Mesendoderm (in vitro differentiated cells): ENCODE results near the gene APLF.
"Not testable (repeated sequence)": the region's sequence is repeated elsewhere in the genome, so short reads cannot be mapped to it uniquely, and the experiment has no call there.

Experiments used
- DNase-seq: peaks from one replicate; pipeline ENCODE4 v3.0.0; 2013
- H2AK5ac ChIP-seq: 2 replicates; pipeline ENCODE4 v1.6.1; 2013; ENCODE audit warnings: low read length, inconsistent platforms
- H2BK120ac ChIP-seq: 2 replicates; pipeline ENCODE4 v1.6.1; 2013; ENCODE audit warnings: low read depth, mild to moderate bottlenecking, low read length, moderate library complexity, mixed read lengths
- H2BK15ac ChIP-seq: replicated peaks from 2 replicates; pipeline ENCODE4 v1.6.1; 2013; ENCODE audit warnings: low read depth, mild to moderate bottlenecking, moderate library complexity
- H2BK5ac ChIP-seq: 2 replicates; pipeline ENCODE4 v1.6.1; 2013; ENCODE audit warnings: low read length, inconsistent platforms
- H3K18ac ChIP-seq: 2 replicates; pipeline ENCODE4 v1.6.1; 2013; ENCODE audit warnings: mild to moderate bottlenecking, low read length, mixed read lengths
- H3K23ac ChIP-seq: one replicate; pipeline ENCODE4 v1.6.1; 2013; ENCODE audit warnings: low read length
- H3K27ac ChIP-seq: 2 replicates; pipeline ENCODE4 v1.5.1; 2013; ENCODE audit warnings: low read depth, mild to moderate bottlenecking, inconsistent platforms, low read length, moderate library complexity
- H3K27me3 ChIP-seq: 2 replicates; pipeline ENCODE4 v1.6.1; 2013; ENCODE audit warnings: low read length, control low read depth, mild to moderate bottlenecking, inconsistent platforms; ENCODE audit not compliant: insufficient read depth, poor library complexity
- H3K36me3 ChIP-seq: 2 replicates; pipeline ENCODE4 v1.6.1; 2013; ENCODE audit warnings: low read length, inconsistent platforms; ENCODE audit not compliant: control insufficient read depth, insufficient read depth
- H3K4ac ChIP-seq: one replicate; pipeline ENCODE4 v1.6.1; 2013; ENCODE audit warnings: low read depth, mild to moderate bottlenecking, low read length, moderate library complexity
- H3K4me1 ChIP-seq: 2 replicates; pipeline ENCODE4 v1.6.1; 2013; ENCODE audit warnings: low read depth, low read length, inconsistent platforms; ENCODE audit not compliant: control insufficient read depth
- H3K4me2 ChIP-seq: 2 replicates; pipeline ENCODE4 v1.6.1; 2013; ENCODE audit warnings: low read length
- H3K4me3 ChIP-seq: 2 replicates; pipeline ENCODE4 v1.5.1; 2013; ENCODE audit warnings: mild to moderate bottlenecking, low read length
- H3K56ac ChIP-seq: one replicate; pipeline ENCODE4 v1.6.1; 2013; ENCODE audit warnings: low read length
- H3K79me1 ChIP-seq: 2 replicates; pipeline ENCODE4 v1.6.1; 2013; ENCODE audit warnings: low read length, inconsistent platforms
- H3K79me2 ChIP-seq: 2 replicates; pipeline ENCODE4 v1.6.1; 2013; ENCODE audit warnings: mild to moderate bottlenecking, low read length; ENCODE audit not compliant: control insufficient read depth, insufficient read depth
- H3K9ac ChIP-seq: 2 replicates; pipeline ENCODE4 v1.6.1; 2013; ENCODE audit warnings: low read length, inconsistent platforms
- H4K5ac ChIP-seq: one replicate; pipeline ENCODE4 v1.6.1; 2013; ENCODE audit warnings: low read length
- H4K8ac ChIP-seq: one replicate; pipeline ENCODE4 v1.6.1; 2013; ENCODE audit warnings: low read depth, mild to moderate bottlenecking, control low read depth, low read length, moderate library complexity
- WGBS: extraction: QIAGEN DNeasy Blood & Tissue Kit; methylation state at CpG from one replicate; pipeline ENCODE4 v1.1.7; 2013; ENCODE audit warnings: low lambda C conversion rate, missing lambda C conversion rate; ENCODE audit not compliant: insufficient coverage; ENCODE audit errors: extremely low coverage; 5-methylcytosine and 5-hydroxymethylcytosine counted together

Gene APLF

DNA sequence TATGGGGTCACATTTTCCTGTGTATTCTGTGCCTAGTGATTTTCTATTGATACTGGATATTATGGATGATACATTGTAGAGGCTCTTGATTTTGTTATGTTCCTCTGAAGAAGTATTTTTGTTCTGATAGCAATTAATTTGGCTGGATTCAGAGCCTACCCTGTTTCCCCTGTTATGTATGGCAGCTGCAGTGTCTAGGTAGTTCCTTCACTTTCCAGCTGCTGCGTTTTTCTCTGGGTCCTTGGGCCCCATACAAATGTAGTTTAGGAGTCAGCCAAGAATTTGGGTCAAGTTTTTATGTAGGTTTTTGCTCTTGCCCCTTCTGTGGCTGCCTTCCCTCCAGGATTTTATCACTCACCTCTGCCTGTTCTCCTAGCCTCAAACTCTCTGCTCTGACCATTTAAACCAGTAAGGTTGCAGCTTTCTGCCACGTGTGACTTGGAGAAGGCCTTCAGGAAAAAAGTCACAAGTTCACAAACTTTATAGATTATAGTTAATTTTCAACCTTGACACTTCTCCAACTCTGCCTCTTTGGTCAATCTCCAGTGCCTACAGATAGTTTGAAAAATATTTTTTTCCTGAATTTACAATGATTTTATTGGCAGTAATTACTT lies 47.0 kb downstream of the APLF start:
- no peak overlapping the region for H4K8ac ChIP-seq
- H2BK15ac ChIP-seq: no peak overlapping the region
- H3K9ac ChIP-seq: no peak overlapping the region
- H3K23ac ChIP-seq: no peak overlapping the region
- H2BK5ac ChIP-seq: no peak overlapping the region
- WGBS: no CpG with 5 or more reads among the region's 2 CpGs
- no peak overlapping the region for H3K4me2 ChIP-seq
- H3K79me1 ChIP-seq: no peaks in the 10 kb centered on the region
- no peak overlapping the region for H2BK120ac ChIP-seq
- H3K18ac ChIP-seq: no peak overlapping the region
- no peak overlapping the region for H3K27ac ChIP-seq
- H3K36me3 ChIP-seq: no peaks in the 10 kb centered on the region
- no peaks in the 10 kb centered on the region for H3K27me3 ChIP-seq
- no peaks in the 10 kb centered on the region for H3K79me2 ChIP-seq
- no peak overlapping the region for H3K4ac ChIP-seq
- no peak overlapping the region for H2AK5ac ChIP-seq
- no peak overlapping the region for H3K4me3 ChIP-seq
- no peak overlapping the region for H4K5ac ChIP-seq
- DNase-seq: no peak
- no peak overlapping the region for H3K56ac ChIP-seq
- no peaks in the 10 kb centered on the region for H3K4me1 ChIP-seq

DNA sequence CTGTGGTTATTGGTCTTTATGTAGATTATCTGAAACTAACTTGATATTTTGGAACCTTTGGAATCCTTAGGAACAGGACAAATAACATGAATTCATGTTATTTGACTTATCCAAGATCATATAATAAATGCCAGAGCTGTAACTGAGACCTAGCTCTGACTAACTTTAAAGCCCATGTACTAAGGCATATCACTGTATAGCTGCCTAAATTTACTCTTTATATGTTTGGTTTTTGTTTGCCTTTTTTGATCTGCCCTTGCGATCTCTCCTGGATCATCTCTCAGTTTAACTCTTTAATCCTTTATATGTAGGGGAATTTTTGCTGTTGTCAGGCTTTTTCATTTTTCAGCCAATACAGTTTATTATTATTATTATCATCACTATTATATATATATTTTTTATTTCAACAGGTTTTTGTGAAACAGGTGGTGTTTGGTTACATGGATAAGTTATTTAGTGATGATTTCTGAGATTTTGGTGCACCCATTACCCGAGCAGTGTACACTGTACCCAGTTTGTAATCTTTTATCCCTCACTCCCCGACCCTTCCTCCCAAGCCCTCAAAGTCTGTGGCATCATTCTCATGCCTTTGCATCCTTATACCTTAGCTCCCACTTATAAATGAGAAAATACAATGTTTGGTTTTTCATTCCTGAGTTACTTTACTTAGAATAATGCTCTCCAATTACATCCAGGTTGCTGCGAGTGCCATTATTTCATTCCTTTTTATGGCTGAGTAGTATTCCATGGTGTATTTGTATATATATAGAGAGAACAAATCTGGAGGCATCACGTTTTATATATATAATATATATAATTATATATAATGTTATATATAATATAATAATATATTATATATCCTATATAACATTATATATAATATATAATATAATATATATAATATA lies 48.9 kb downstream of the APLF start:
- H3K36me3 ChIP-seq: no peaks in the 10 kb centered on the region
- no peaks in the 10 kb centered on the region for H3K79me1 ChIP-seq
- no CpG with 5 or more reads among the region's 5 CpGs for WGBS

DNA sequence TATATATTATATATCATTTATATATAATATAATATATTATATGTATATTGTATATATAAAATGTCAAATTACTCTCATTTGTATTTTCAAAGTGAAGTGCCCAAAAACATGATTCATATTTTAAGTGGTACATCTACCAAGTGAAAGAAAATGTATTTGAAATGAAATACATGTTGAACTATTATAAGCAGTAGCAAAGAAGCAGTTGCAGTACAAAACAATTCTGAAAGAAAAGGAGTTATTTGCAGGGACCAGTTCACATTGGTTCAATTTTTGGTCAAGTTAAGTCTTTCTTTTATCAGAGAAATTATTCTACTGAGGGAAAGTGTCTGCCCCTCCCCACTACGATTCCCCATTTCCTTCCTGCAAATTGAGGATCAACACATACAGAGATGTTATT lies 51.9 kb downstream of the APLF start:
- no CpG with 5 or more reads among the region's 1 CpG for WGBS
- H3K56ac ChIP-seq: no peak overlapping the region
- H3K4me1 ChIP-seq: no peaks in the 10 kb centered on the region
- no peak overlapping the region for H3K4me3 ChIP-seq
- H3K9ac ChIP-seq: no peak overlapping the region
- H3K27me3 ChIP-seq: no peaks in the 10 kb centered on the region
- H3K79me2 ChIP-seq: no peaks in the 10 kb centered on the region
- no peak overlapping the region for H3K4ac ChIP-seq
- H3K27ac ChIP-seq: no peak overlapping the region
- H3K23ac ChIP-seq: no peak overlapping the region
- DNase-seq: no peak
- H3K79me1 ChIP-seq: no peaks in the 10 kb centered on the region
- H3K36me3 ChIP-seq: no peaks in the 10 kb centered on the region
- H2BK5ac ChIP-seq: no peak overlapping the region
- no peak overlapping the region for H2BK15ac ChIP-seq
- H3K4me2 ChIP-seq: no peak overlapping the region
- no peak overlapping the region for H3K18ac ChIP-seq
- H2BK120ac ChIP-seq: no peak overlapping the region
- no peak overlapping the region for H4K8ac ChIP-seq
- H2AK5ac ChIP-seq: no peak overlapping the region
- H4K5ac ChIP-seq: no peak overlapping the region

More for the DNA sequence above, 48.9 kb downstream of the APLF start:
- H3K27ac ChIP-seq: no peak overlapping the region
- no peak overlapping the region for H3K4me2 ChIP-seq
- H3K79me2 ChIP-seq: no peaks in the 10 kb centered on the region
- no peaks in the 10 kb centered on the region for H3K27me3 ChIP-seq
- H3K4me1 ChIP-seq: no peaks in the 10 kb centered on the region
- no peak overlapping the region for H2BK15ac ChIP-seq
- H2BK5ac ChIP-seq: no peak overlapping the region
- no peak overlapping the region for H3K56ac ChIP-seq
- no peak overlapping the region for H3K4ac ChIP-seq
- no peak overlapping the region for H3K23ac ChIP-seq
- DNase-seq: no peak
- H3K18ac ChIP-seq: no peak overlapping the region
- no peak overlapping the region for H4K5ac ChIP-seq
- H2AK5ac ChIP-seq: no peak overlapping the region
- H3K4me3 ChIP-seq: no peak overlapping the region
- no peak overlapping the region for H3K9ac ChIP-seq
- no peak overlapping the region for H4K8ac ChIP-seq
- no peak overlapping the region for H2BK120ac ChIP-seq

DNA sequence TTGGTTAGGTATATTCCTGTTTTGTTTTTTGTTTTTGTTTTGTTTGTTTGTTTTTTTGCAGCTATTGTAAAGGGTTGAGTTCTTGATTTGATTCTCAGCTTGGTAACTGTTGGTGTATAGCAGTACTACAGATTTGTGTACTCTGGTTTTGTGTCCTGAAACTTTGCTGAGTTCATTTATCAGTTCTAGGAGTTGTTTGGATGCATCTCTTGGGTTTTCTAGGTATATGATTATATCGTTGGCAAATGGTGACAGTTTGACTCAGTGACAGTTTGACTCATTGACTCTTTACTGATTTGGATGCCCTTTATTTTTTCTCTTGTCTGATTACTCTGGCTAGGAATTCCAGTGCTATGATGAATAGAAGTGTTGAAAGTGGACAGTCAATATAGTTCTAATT lies 53.7 kb downstream of the APLF start:
- Histone ChIP-seq H3K9ac (no peak overlapping the region), H3K27me3 (no peaks in the 10 kb centered on the region), H3K4me1 (no peaks in the 10 kb centered on the region), H3K4me3 (no peak overlapping the region), H3K4me2 (no peak overlapping the region), H3K56ac (no peak overlapping the region), H2BK15ac (no peak overlapping the region), H3K4ac (no peak overlapping the region), H3K18ac (no peak overlapping the region), H3K27ac (no peak overlapping the region), H3K36me3 (no peaks in the 10 kb centered on the region), H4K8ac (no peak overlapping the region), H3K79me2 (no peaks in the 10 kb centered on the region), H3K79me1 (no peaks in the 10 kb centered on the region), H3K23ac (no peak overlapping the region), H2AK5ac (no peak overlapping the region), H2BK5ac (no peak overlapping the region), H2BK120ac (no peak overlapping the region), H4K5ac (no peak overlapping the region)
- no peak for DNase-seq
- WGBS: no CpG with 5 or more reads among the region's 1 CpG

DNA sequence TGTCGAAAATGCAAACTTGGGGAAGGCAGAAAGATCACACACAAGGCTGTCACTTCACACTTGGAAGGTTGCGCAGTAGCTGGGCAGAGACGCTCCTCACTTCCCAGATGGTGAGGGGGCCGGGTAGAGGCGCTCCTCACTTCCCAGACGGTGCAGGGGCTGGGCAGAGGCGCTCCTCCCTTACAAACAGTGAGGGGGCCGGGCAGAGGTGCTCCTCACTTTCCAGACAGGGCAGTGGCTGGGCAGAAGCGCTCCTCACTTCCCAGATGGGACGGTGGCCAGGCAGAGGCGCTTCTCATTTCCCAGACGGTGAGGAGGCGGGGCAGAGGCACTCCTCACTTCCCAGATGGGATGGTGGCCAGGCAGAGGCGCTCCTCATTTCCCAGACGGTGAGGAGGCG lies 59.6 kb downstream of the APLF start:
- H3K18ac ChIP-seq, H2BK120ac ChIP-seq, H4K5ac ChIP-seq, H3K79me2 ChIP-seq, H2AK5ac ChIP-seq, H3K27ac ChIP-seq, H4K8ac ChIP-seq, H3K23ac ChIP-seq, H3K4me3 ChIP-seq, H3K79me1 ChIP-seq, H3K4ac ChIP-seq, H3K4me2 ChIP-seq, H3K56ac ChIP-seq, H3K36me3 ChIP-seq, H2BK15ac ChIP-seq, H3K4me1 ChIP-seq, H2BK5ac ChIP-seq, DNase-seq, H3K27me3 ChIP-seq, H3K9ac ChIP-seq: not testable (repeated sequence)
- no CpG with 5 or more reads among the region's 16 CpGs for WGBS
